ENCODE data around the gene FRMPD2. TPM values are rescaled to one million over a fixed set of nuclear protein-coding genes. Genes with fewer than 3 reads are reported as not detected.

FRMPD2 gene
- total RNA-seq, 1 experiment from 2014 or later: 0.44 TPM

DNA sequence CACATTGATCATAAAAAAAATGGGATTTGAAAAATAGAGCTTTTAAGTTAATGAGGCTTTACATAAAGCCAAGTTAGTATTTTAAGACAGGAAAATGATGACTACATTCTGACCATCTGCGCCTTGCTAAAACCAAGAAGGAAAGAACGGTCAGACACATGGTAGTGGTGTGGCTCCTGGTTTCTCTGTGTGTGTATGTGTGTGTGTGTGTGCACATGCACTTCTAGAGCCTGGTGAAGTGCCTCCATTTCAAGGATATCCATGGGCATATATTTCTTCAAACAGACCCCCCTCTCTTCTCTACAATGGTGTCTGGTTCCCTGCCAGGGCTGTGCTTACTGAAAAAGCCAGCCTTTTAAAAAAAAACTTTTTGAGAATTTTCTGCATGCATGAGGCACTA is 80.9 kb downstream of the FRMPD2 start:
- no peak overlapping the region for H3K14ac ChIP-seq (ENCODE audit: insufficient read depth, low read length)
- no peak overlapping the region for H3K18ac ChIP-seq (ENCODE audit: insufficient read length, low read depth, low read length)
- no peak overlapping the region for H2BK12ac ChIP-seq (ENCODE audit: insufficient read length, low read depth, low read length)
- H2BK5ac ChIP-seq (ENCODE audit: insufficient read length, low read length): no peak overlapping the region
- WGBS (ENCODE audit: extremely low coverage, insufficient read length, low lambda C conversion rate): no CpG with 5 or more reads among the region's 2 CpGs
- no peak overlapping the region for H4K5ac ChIP-seq (ENCODE audit: insufficient read length, low read depth, low read length)
- H3K36me3 Mint-ChIP-seq (ENCODE audit: insufficient read depth in 1 of 3, low read depth in 3 of 3): no peaks in the 10 kb centered on the region
- H3K23ac ChIP-seq (ENCODE audit: insufficient read length, low read depth, low read length): no peak overlapping the region
- no peaks in the 10 kb centered on the region; the same call in 1 of the 2 replicates for H3K4me1 ChIP-seq (ENCODE audit: insufficient read depth, low read length)
- H3K4me1 Mint-ChIP-seq: peaks cover 9 to 21% of the 10 kb centered on the region in 2 experiments
- H3K9ac ChIP-seq (ENCODE audit: extremely low read depth, insufficient read length, low read length): no peak overlapping the region
- H3K27me3 Mint-ChIP-seq (ENCODE audit: low read depth): no peaks in the 10 kb centered on the region
- no peaks in the 10 kb centered on the region for H3K79me1 ChIP-seq (ENCODE audit: insufficient read depth, low read depth, low read length, poor library complexity, severe bottlenecking)
- H3K23me2 ChIP-seq (ENCODE audit: insufficient read length, low read depth, low read length, poor library complexity, severe bottlenecking): no peaks in the 10 kb centered on the region
- no peak overlapping the region for H3K4me2 ChIP-seq (ENCODE audit: insufficient read depth, insufficient read length, low read length)
- no peak overlapping the region for H3T11ph ChIP-seq (ENCODE audit: low read length)
- H2BK120ac ChIP-seq (ENCODE audit: low read depth, low read length, poor library complexity, severe bottlenecking): no peak overlapping the region
- no peak overlapping the region for H3K4me3 Mint-ChIP-seq
- no peaks in the 10 kb centered on the region for H3K9me3 ChIP-seq (ENCODE audit: control insufficient read depth, low read depth, low read length)
- no peak overlapping the region for H3K56ac ChIP-seq (ENCODE audit: insufficient read length, low read depth, low read length)
- H2AFZ ChIP-seq (ENCODE audit: low read length): no peak overlapping the region
- H2BK20ac ChIP-seq (ENCODE audit: low read depth, low read length, poor library complexity, severe bottlenecking): no peak overlapping the region
- H3K9me3 Mint-ChIP-seq: peaks cover 0 to 3% of the 10 kb centered on the region in 2 experiments; a peak in 1 of 5 replicates
- no peak overlapping the region for H3K27ac ChIP-seq (ENCODE audit: insufficient read length, low read depth, low read length)
- no peak for TF ChIP-seq CTCF (conservative IDR thresholded peaks at IDR 0.05)
- H3K27ac Mint-ChIP-seq: peak overlapping the region in 1 of 3 experiments; percentile 29; a peak in 1 of 7 replicates
- no peak overlapping the region for H4K8ac ChIP-seq (replicated peaks; ENCODE audit: insufficient read length, low read depth, low read length)
- H2AK5ac ChIP-seq (ENCODE audit: insufficient read length, low read length): no peak overlapping the region
- no peaks in the 10 kb centered on the region; the same call in 1 of the 2 replicates for H3K27me3 ChIP-seq (ENCODE audit: insufficient read depth, low read length)
- H4K20me1 ChIP-seq (ENCODE audit: control insufficient read depth, insufficient read depth, insufficient read length): no peaks in the 10 kb centered on the region
- H3K4ac ChIP-seq (ENCODE audit: low read depth, low read length): no peak overlapping the region
- no peak overlapping the region for H2BK15ac ChIP-seq (ENCODE audit: low read depth, low read length)
- H3K79me2 ChIP-seq (ENCODE audit: insufficient read depth, low read length): 0 out of 2 replicates have a peak, but pooled peaks cover 1% of the 10 kb centered on the region
- H4K91ac ChIP-seq (ENCODE audit: insufficient read length, low read depth, low read length): no peak overlapping the region
- DNase-seq: no peak

All from H9 (cell line).